SJSA1 (cell line): ENCODE results near the gene JAG2. TPM values are rescaled to one million over a fixed set of nuclear protein-coding genes. Genes with fewer than 3 reads are reported as not detected.

Experiments
- DNase-seq, 2 experiments: peaks; one replicate each; pipeline ENCODE4 v3.0.0-alpha.2; 2015 to 2020; ENCODE audit warnings: low spot score in 2 of 2, low read depth in 1 of 2
- H3K27ac ChIP-seq: fragments of 250-450 bp; sonication (Bioruptor Pico); 2 replicates; pipeline ENCODE4 v1.5.1; 2020; ENCODE audit warnings: mild to moderate bottlenecking, moderate library complexity
- H3K27me3 ChIP-seq: fragments of 250-450 bp; sonication (Bioruptor Pico); replicated peaks from 2 replicates; pipeline ENCODE4 v1.5.1; 2020; ENCODE audit warnings: mild to moderate bottlenecking, moderate library complexity
- H3K36me3 ChIP-seq: fragments of 250-450 bp; sonication (Bioruptor Pico); 2 replicates; pipeline ENCODE4 v1.5.1; 2020; ENCODE audit warnings: mild to moderate bottlenecking
- H3K4me1 ChIP-seq: fragments of 250-450 bp; sonication (Bioruptor Pico); replicated peaks from 2 replicates; pipeline ENCODE4 v1.6.1; 2021; ENCODE audit warnings: mild to moderate bottlenecking
- H3K4me3 ChIP-seq: fragments of 250-450 bp; sonication (Bioruptor Pico); 2 replicates; pipeline ENCODE4 v1.5.1; 2020; ENCODE audit warnings: mild to moderate bottlenecking
- H3K9me3 ChIP-seq: fragments of 250-450 bp; sonication (Bioruptor Pico); replicated peaks from 2 replicates; pipeline ENCODE4 v1.5.1; 2020; ENCODE audit warnings: mild to moderate bottlenecking
- total RNA-seq: library from RNA; depleted of rRNA; stranded (reverse); fragments of >200 nt; shearing (Covaris generic); gene quantifications from 2 replicates; pipeline ENCODE4 v1.2.3, GENCODE V29; 2014

JAG2 gene
- total RNA-seq, 1 experiment from 2014 or later, result 125 TPM

- Histone ChIP-seq H3K36me3 (peaks cover 18% of the 10 kb centered on the region), H3K4me1 (peaks cover 43% of the 10 kb centered on the region), H3K27me3 (no peaks in the 10 kb centered on the region), H3K4me3 (no peak overlapping the region), H3K9me3 (0 out of 2 replicates have a peak, but pooled peaks cover 2% of the 10 kb centered on the region), H3K27ac (no peak overlapping the region)
- no peak for DNase-seq
Observed at GRCh38 chr14:105171004-105171673, 2.6 kb upstream of the JAG2 start.

- Histone ChIP-seq H3K4me1 (peaks cover 46% of the 10 kb centered on the region), H3K36me3 (peaks cover 26% of the 10 kb centered on the region), H3K27ac (no peak overlapping the region), H3K9me3 (0 out of 2 replicates have a peak, but pooled peaks cover 2% of the 10 kb centered on the region), H3K27me3 (no peaks in the 10 kb centered on the region), H3K4me3 (no peak overlapping the region)
- DNase-seq, result no peak
Observed at GRCh38 chr14:105169776-105170655, 1.4 kb upstream of the JAG2 start.

GRCh38 chr14:105168979-105169507 is 467 bp upstream of the JAG2 start:
- DNase-seq, result peak; percentile 79 to 82
- Histone ChIP-seq H3K9me3 (0 out of 2 replicates have a peak, but pooled peaks cover 2% of the 10 kb centered on the region), H3K4me3 (peak overlapping the region; percentile 35), H3K27me3 (no peaks in the 10 kb centered on the region), H3K27ac (no peak overlapping the region), H3K36me3 (peaks cover 36% of the 10 kb centered on the region), H3K4me1 (peaks cover 56% of the 10 kb centered on the region)

- peaks cover 44% of the 10 kb centered on the region for H3K36me3 ChIP-seq
- H3K9me3 ChIP-seq, result 0 out of 2 replicates have a peak, but pooled peaks cover 2% of the 10 kb centered on the region
- H3K27ac ChIP-seq, result peak overlapping the region; percentile 45; the same call in 1 of the 2 replicates
- no peaks in the 10 kb centered on the region for H3K27me3 ChIP-seq
- H3K4me1 ChIP-seq, result peaks cover 65% of the 10 kb centered on the region
- DNase-seq, result no peak
- H3K4me3 ChIP-seq, result peak overlapping the region; percentile 83
Observed at GRCh38 chr14:105168093-105168420, 519 bp downstream of the JAG2 start.

- Histone ChIP-seq H3K4me3 (peak overlapping the region; percentile 83), H3K27me3 (no peaks in the 10 kb centered on the region), H3K27ac (peak overlapping the region; percentile 45; the same call in 1 of the 2 replicates), H3K4me1 (peaks cover 70% of the 10 kb centered on the region), H3K36me3 (peaks cover 50% of the 10 kb centered on the region), H3K9me3 (0 out of 2 replicates have a peak, but pooled peaks cover 2% of the 10 kb centered on the region)
- peak in 1 of 2 experiments; percentile 41 for DNase-seq
Observed at GRCh38 chr14:105167303-105168092, 1.1 kb downstream of the JAG2 start.

GRCh38 chr14:105166571-105167302 is 1.8 kb downstream of the JAG2 start:
- H3K9me3 ChIP-seq, result 0 out of 2 replicates have a peak, but pooled peaks cover 2% of the 10 kb centered on the region
- H3K36me3 ChIP-seq, result peaks cover 56% of the 10 kb centered on the region
- peak overlapping the region; percentile 83 for H3K4me3 ChIP-seq
- H3K27ac ChIP-seq, result peak overlapping the region; percentile 64
- peaks cover 73% of the 10 kb centered on the region for H3K4me1 ChIP-seq
- H3K27me3 ChIP-seq, result no peaks in the 10 kb centered on the region
- DNase-seq, result peak in 1 of 2 experiments; percentile 42

GRCh38 chr14:105165761-105166485 is 2.7 kb downstream of the JAG2 start:
- DNase-seq, result no peak
- H3K9me3 ChIP-seq, result 0 out of 2 replicates have a peak, but pooled peaks cover 2% of the 10 kb centered on the region
- peak overlapping the region; percentile 64 for H3K27ac ChIP-seq
- peaks cover 69% of the 10 kb centered on the region for H3K4me1 ChIP-seq
- peaks cover 61% of the 10 kb centered on the region for H3K36me3 ChIP-seq
- peak overlapping the region; percentile 83 for H3K4me3 ChIP-seq
- no peaks in the 10 kb centered on the region for H3K27me3 ChIP-seq

GRCh38 chr14:105165134-105165704 is 3.4 kb downstream of the JAG2 start:
- H3K36me3 ChIP-seq, result peaks cover 66% of the 10 kb centered on the region
- no peaks in the 10 kb centered on the region for H3K27me3 ChIP-seq
- H3K4me3 ChIP-seq, result peak overlapping the region; percentile 83
- DNase-seq, result peak; percentile 94 to 99
- H3K27ac ChIP-seq, result peak overlapping the region; percentile 64
- 0 out of 2 replicates have a peak, but pooled peaks cover 2% of the 10 kb centered on the region for H3K9me3 ChIP-seq
- H3K4me1 ChIP-seq, result peaks cover 66% of the 10 kb centered on the region

- Histone ChIP-seq H3K27ac (no peak overlapping the region), H3K27me3 (no peaks in the 10 kb centered on the region), H3K4me1 (peaks cover 54% of the 10 kb centered on the region), H3K9me3 (0 out of 2 replicates have a peak, but pooled peaks cover 2% of the 10 kb centered on the region), H3K36me3 (peaks cover 74% of the 10 kb centered on the region), H3K4me3 (no peak overlapping the region)
- DNase-seq, result no peak
Observed at GRCh38 chr14:105163040-105163742, 5.4 kb downstream of the JAG2 start.

GRCh38 chr14:105162669-105162979 is 6.0 kb downstream of the JAG2 start:
- no peak for DNase-seq
- Histone ChIP-seq H3K4me3 (no peak overlapping the region), H3K9me3 (0 out of 2 replicates have a peak, but pooled peaks cover under 1% of the 10 kb centered on the region), H3K27ac (no peak overlapping the region), H3K27me3 (no peaks in the 10 kb centered on the region), H3K4me1 (peaks cover 51% of the 10 kb centered on the region), H3K36me3 (peaks cover 77% of the 10 kb centered on the region)

- no peak overlapping the region for H3K4me3 ChIP-seq
- H3K9me3 ChIP-seq, result no peaks in the 10 kb centered on the region
- H3K4me1 ChIP-seq, result peaks cover 47% of the 10 kb centered on the region
- H3K27ac ChIP-seq, result no peak overlapping the region
- peak in 1 of 2 experiments; percentile 72 for DNase-seq
- no peaks in the 10 kb centered on the region for H3K27me3 ChIP-seq
- H3K36me3 ChIP-seq, result peaks cover 77% of the 10 kb centered on the region
Observed at GRCh38 chr14:105161964-105162668, 6.5 kb downstream of the JAG2 start.
